ENCODE data around the gene ARID3A.
"Not testable (repeated sequence)": the region's sequence is repeated elsewhere in the genome, so short reads cannot be mapped to it uniquely, and the experiment has no call there.

The ARID3A gene

DNA sequence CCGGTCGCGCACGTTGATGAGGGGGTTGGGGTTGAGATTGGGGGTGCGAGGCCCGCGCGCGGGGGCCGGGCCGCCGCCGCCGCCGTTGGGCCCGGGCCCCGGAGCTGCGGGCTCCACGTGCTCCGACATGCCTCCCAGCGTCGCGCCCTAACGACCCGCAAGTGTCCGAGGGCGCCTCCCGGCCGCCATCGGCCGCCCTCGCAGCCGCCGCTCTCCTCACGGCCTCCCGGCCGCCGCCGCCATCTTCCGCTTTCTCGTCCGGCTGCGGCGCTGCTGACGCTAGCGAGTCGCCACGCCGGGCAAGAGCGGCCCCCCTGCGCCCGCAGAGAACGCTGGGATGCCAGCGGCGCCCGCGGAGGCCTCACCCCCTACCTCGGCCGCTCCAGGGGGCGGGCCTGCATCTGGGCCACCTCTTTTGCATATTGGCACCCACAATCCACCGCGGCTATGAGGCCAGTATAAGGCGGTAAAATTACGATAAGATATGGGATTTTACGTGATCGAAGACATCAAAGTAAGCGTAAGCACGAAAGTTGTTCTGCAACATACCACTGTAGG is 95.1 kb downstream of the ARID3A start, which contains the start of gene TMEM259:
TSS of gene TMEM259 (minus strand) at position 256 of the 558 bp plus-strand sequence. CDS start at position 129, 127 bp downstream.
- Histone ChIP-seq H3K9ac (peak within 1 kb of the TSS; percentile 83; the same call in 1 of the 2 replicates), H3K36me3 (ENCODE audit: insufficient read depth) (no peaks in the 10 kb centered on the region), H3K79me2 (ENCODE audit: insufficient read depth, low read depth) (peaks cover 48% of the 10 kb centered on the region), H3K4me1 (ENCODE audit: low read depth, poor library complexity, severe bottlenecking) (peaks cover 29% of the 10 kb centered on the region), H3K27me3 (ENCODE audit: insufficient read depth, low read depth) (no peaks in the 10 kb centered on the region), H3K4me3 (IDR thresholded peaks at IDR 0.05; ENCODE audit: insufficient read depth, low read depth, low read length) (no peak within 1 kb of the TSS), H4K20me1 (ENCODE audit: insufficient read depth) (peaks cover 5% of the 10 kb centered on the region; the same call in 1 of the 2 replicates), H3K27ac (peak within 1 kb of the TSS; percentile 67), H3K4me2 (peak within 1 kb of the TSS; percentile 82), H2AFZ (ENCODE audit: low read depth) (peak within 1 kb of the TSS; percentile 48; the same call in 1 of the 2 replicates)
- TF ChIP-seq, protein P1, sequence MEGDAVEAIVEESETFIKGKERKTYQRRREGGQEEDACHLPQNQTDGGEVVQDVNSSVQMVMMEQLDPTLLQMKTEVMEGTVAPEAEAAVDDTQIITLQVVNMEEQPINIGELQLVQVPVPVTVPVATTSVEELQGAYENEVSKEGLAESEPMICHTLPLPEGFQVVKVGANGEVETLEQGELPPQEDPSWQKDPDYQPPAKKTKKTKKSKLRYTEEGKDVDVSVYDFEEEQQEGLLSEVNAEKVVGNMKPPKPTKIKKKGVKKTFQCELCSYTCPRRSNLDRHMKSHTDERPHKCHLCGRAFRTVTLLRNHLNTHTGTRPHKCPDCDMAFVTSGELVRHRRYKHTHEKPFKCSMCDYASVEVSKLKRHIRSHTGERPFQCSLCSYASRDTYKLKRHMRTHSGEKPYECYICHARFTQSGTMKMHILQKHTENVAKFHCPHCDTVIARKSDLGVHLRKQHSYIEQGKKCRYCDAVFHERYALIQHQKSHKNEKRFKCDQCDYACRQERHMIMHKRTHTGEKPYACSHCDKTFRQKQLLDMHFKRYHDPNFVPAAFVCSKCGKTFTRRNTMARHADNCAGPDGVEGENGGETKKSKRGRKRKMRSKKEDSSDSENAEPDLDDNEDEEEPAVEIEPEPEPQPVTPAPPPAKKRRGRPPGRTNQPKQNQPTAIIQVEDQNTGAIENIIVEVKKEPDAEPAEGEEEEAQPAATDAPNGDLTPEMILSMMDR (conservative IDR thresholded peaks at IDR 0.05; ENCODE audit: low read depth, low read length) = no peak

- H3K4me1 ChIP-seq (ENCODE audit: low read depth, poor library complexity, severe bottlenecking) = peaks cover 27% of the 10 kb centered on the region
- H3K4me2 ChIP-seq; H2AFZ ChIP-seq (ENCODE audit: low read depth); H3K27ac ChIP-seq; H3K4me3 ChIP-seq (IDR thresholded peaks at IDR 0.05; ENCODE audit: insufficient read depth, low read depth, low read length); H3K27me3 ChIP-seq (ENCODE audit: insufficient read depth, low read depth); H3K36me3 ChIP-seq (ENCODE audit: insufficient read depth); H4K20me1 ChIP-seq (ENCODE audit: insufficient read depth); H3K9ac ChIP-seq: not testable (repeated sequence)
- peaks cover 27% of the 10 kb centered on the region for H3K79me2 ChIP-seq (ENCODE audit: insufficient read depth, low read depth)
These were observed 98.0 kb downstream of the ARID3A start for GRCh38 chr19:1023883-1024188.

- H3K27ac ChIP-seq; H3K4me3 ChIP-seq (IDR thresholded peaks at IDR 0.05; ENCODE audit: insufficient read depth, low read depth, low read length); H4K20me1 ChIP-seq (ENCODE audit: insufficient read depth); H3K4me2 ChIP-seq; H3K27me3 ChIP-seq (ENCODE audit: insufficient read depth, low read depth); H3K36me3 ChIP-seq (ENCODE audit: insufficient read depth); H2AFZ ChIP-seq (ENCODE audit: low read depth); H3K9ac ChIP-seq: not testable (repeated sequence)
- Histone ChIP-seq H3K4me1 (ENCODE audit: low read depth, poor library complexity, severe bottlenecking) (peaks cover 29% of the 10 kb centered on the region), H3K79me2 (ENCODE audit: insufficient read depth, low read depth) (peaks cover 14% of the 10 kb centered on the region)
These were observed 99.2 kb downstream of the ARID3A start for GRCh38 chr19:1025080-1025479.

All from KMS-11 (cell line).